ENCODE measurements around the gene KYAT1.

KYAT1 gene

DNA sequence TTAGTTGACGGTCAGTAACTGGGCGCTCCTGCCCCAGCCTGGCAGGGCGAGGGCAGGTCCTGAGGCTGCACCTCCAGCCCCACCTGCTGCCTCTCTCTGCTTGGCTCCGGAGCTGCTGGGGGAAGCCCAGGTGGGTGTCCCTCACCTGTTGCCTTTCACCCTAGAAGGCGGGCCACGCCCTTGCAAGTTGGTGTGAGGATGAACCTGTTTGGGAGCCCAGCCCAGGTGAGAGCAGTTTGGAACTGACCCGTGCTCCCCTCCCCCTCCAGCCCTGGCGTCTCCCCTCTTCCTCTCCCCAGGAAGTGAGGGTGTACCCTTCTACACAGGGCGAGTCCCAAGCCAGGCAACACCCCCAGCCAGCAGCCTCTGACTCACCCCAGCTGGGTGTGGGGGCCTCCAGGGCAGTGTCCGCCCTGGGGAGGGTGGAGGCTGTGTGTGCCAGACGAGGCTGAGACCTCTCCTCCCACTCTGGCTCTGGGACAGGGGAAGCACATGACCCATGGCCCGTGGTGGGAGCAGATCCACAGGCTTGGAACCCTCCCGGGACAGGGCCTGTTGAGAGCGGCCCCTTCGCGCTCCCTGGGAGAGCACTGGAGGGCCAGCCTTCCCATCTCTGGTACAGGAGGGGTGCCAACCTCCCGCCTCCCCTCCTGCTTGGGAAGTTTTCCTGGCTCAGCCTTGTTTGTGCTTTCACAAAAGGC is 10.6 kb upstream of the KYAT1 start:
- no peaks in the 10 kb centered on the region for H3K9me3 ChIP-seq (ENCODE audit: low read length)
- H3K4me3 ChIP-seq (ENCODE audit: low read depth in 1 of 2, low read length in 2 of 2): peak overlapping the region; percentile 17 to 56
- no peaks in the 10 kb centered on the region for H3K27me3 ChIP-seq (ENCODE audit: control insufficient read depth in 1 of 2, insufficient read depth in 2 of 2, low read length in 2 of 2)
- H3K4me1 ChIP-seq (ENCODE audit: insufficient read depth, low read length): peaks cover 34% of the 10 kb centered on the region
- H3K9ac ChIP-seq (ENCODE audit: low read length): peak overlapping the region; percentile 44
- H3K27ac ChIP-seq (ENCODE audit: low read depth, low read length): peak overlapping the region; percentile 77
- peaks cover 5% of the 10 kb centered on the region for H3K36me3 ChIP-seq (ENCODE audit: insufficient read depth, low read length)

GRCh38 chr9:128891321-128892220 is 9.8 kb upstream of the KYAT1 start:
- Histone ChIP-seq H3K27me3 (ENCODE audit: control insufficient read depth in 1 of 2, insufficient read depth in 2 of 2, low read length in 2 of 2) (no peaks in the 10 kb centered on the region), H3K4me3 (ENCODE audit: low read depth in 1 of 2, low read length in 2 of 2) (peak overlapping the region in 1 of 2 donors; percentile 56), H3K27ac (ENCODE audit: low read depth, low read length) (peak overlapping the region; percentile 77), H3K36me3 (ENCODE audit: insufficient read depth, low read length) (peaks cover 9% of the 10 kb centered on the region), H3K4me1 (ENCODE audit: insufficient read depth, low read length) (peaks cover 34% of the 10 kb centered on the region), H3K9me3 (ENCODE audit: low read length) (no peaks in the 10 kb centered on the region), H3K9ac (ENCODE audit: low read length) (peak overlapping the region; percentile 44)

GRCh38 chr9:128887914-128888350 is 6.2 kb upstream of the KYAT1 start:
- Histone ChIP-seq H3K36me3 (ENCODE audit: insufficient read depth, low read length) (peaks cover 17% of the 10 kb centered on the region), H3K27ac (ENCODE audit: low read depth, low read length) (peak overlapping the region; percentile 42), H3K4me3 (ENCODE audit: low read depth in 1 of 2, low read length in 2 of 2) (no peak overlapping the region), H3K9me3 (ENCODE audit: low read length) (no peaks in the 10 kb centered on the region), H3K4me1 (ENCODE audit: insufficient read depth, low read length) (peaks cover 61% of the 10 kb centered on the region), H3K27me3 (ENCODE audit: control insufficient read depth in 1 of 2, insufficient read depth in 2 of 2, low read length in 2 of 2) (no peaks in the 10 kb centered on the region), H3K9ac (ENCODE audit: low read length) (no peak overlapping the region)

DNA sequence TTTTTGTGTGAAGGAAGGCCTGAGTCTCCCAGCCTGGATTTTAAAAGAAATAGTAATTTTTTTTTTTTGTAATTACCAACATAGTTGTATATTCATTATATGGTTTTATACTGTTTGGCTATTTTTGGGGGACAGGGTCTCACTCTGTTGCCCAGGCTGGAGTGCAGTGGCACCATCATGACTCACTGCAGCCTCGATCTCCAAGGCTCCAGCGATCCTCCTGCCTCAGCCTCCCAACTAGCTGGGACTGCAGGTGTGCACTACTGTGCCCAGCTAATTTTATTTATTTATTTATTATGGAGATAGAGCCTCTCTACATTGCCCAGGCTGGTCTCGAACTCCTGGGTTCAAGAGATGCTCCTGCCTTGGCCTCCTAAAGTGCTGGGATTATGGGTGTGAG is 5.3 kb upstream of the KYAT1 start:
- Histone ChIP-seq H3K4me1 (ENCODE audit: insufficient read depth, low read length) (peaks cover 52% of the 10 kb centered on the region), H3K4me3 (ENCODE audit: low read depth in 1 of 2, low read length in 2 of 2) (no peak overlapping the region), H3K9me3 (ENCODE audit: low read length) (no peaks in the 10 kb centered on the region), H3K27ac (ENCODE audit: low read depth, low read length) (no peak overlapping the region), H3K36me3 (ENCODE audit: insufficient read depth, low read length) (peaks cover 17% of the 10 kb centered on the region), H3K27me3 (ENCODE audit: control insufficient read depth in 1 of 2, insufficient read depth in 2 of 2, low read length in 2 of 2) (no peaks in the 10 kb centered on the region), H3K9ac (ENCODE audit: low read length) (no peak overlapping the region)

- Histone ChIP-seq H3K9ac (ENCODE audit: low read length) (no peak overlapping the region), H3K27me3 (ENCODE audit: control insufficient read depth in 1 of 2, insufficient read depth in 2 of 2, low read length in 2 of 2) (no peaks in the 10 kb centered on the region), H3K4me3 (ENCODE audit: low read depth in 1 of 2, low read length in 2 of 2) (no peak overlapping the region)
Measured at GRCh38 chr9:128886211-128886891, 4.6 kb upstream of the KYAT1 start.

DNA sequence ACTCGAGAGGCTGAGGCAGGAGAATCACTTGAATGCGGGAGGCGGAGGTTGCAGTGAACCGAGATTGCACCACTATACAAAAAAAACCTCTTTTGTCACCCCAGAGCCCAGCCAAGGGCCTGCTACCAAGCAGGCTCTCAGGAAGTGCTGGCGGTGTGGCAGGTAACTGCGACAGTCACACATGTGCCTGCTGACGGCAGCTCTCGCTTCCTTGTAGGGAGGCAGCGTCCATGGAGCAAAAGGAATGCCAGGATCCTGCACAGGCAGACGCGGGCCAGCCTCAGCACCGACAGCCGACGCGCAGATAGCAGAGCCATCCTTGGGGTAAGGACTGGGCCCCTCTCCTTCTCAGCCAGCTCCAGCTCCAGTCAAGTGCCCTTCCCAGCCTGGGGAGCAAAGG is 4.0 kb upstream of the KYAT1 start:
- Histone ChIP-seq H3K27me3 (ENCODE audit: control insufficient read depth in 1 of 2, insufficient read depth in 2 of 2, low read length in 2 of 2) (no peaks in the 10 kb centered on the region), H3K9me3 (ENCODE audit: low read length) (no peaks in the 10 kb centered on the region), H3K27ac (ENCODE audit: low read depth, low read length) (peak overlapping the region; percentile 9), H3K36me3 (ENCODE audit: insufficient read depth, low read length) (peaks cover 17% of the 10 kb centered on the region), H3K4me3 (ENCODE audit: low read depth in 1 of 2, low read length in 2 of 2) (no peak overlapping the region), H3K4me1 (ENCODE audit: insufficient read depth, low read length) (peaks cover 43% of the 10 kb centered on the region), H3K9ac (ENCODE audit: low read length) (no peak overlapping the region)

More at GRCh38 chr9:128886211-128886891, 4.6 kb upstream of the KYAT1 start:
- Histone ChIP-seq H3K9me3 (ENCODE audit: low read length) (no peaks in the 10 kb centered on the region), H3K27ac (ENCODE audit: low read depth, low read length) (no peak overlapping the region), H3K4me1 (ENCODE audit: insufficient read depth, low read length) (peaks cover 45% of the 10 kb centered on the region), H3K36me3 (ENCODE audit: insufficient read depth, low read length) (peaks cover 17% of the 10 kb centered on the region)

DNA sequence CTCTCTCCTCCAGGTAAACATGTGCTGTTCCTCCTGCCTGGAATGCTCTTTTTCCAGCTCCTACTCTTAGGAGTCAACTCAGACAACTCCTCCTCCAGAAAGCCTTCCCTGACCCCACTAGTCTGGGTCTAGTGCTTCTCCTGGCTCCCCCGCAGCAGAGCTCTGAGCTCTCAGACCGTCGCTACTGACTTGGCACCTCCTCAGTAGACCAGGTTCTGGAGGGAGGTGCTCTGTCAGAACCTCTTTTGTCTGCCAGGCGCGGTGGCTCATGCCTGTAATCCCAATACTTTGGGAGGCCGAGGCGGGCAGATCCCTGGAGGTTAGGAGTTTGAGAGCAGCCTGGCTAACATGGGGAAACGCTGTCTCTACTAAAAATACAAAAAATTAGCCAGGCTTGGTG is 3.6 kb upstream of the KYAT1 start:
- Histone ChIP-seq H3K9me3 (ENCODE audit: low read length) (no peaks in the 10 kb centered on the region), H3K27me3 (ENCODE audit: control insufficient read depth in 1 of 2, insufficient read depth in 2 of 2, low read length in 2 of 2) (no peaks in the 10 kb centered on the region), H3K36me3 (ENCODE audit: insufficient read depth, low read length) (peaks cover 17% of the 10 kb centered on the region), H3K27ac (ENCODE audit: low read depth, low read length) (peak overlapping the region; percentile 30), H3K9ac (ENCODE audit: low read length) (no peak overlapping the region), H3K4me3 (ENCODE audit: low read depth in 1 of 2, low read length in 2 of 2) (no peak overlapping the region), H3K4me1 (ENCODE audit: insufficient read depth, low read length) (peaks cover 43% of the 10 kb centered on the region)

- Histone ChIP-seq H3K9me3 (ENCODE audit: low read length) (no peaks in the 10 kb centered on the region), H3K4me1 (ENCODE audit: insufficient read depth, low read length) (peaks cover 43% of the 10 kb centered on the region), H3K4me3 (ENCODE audit: low read depth in 1 of 2, low read length in 2 of 2) (peak overlapping the region in 1 of 2 donors; percentile 99), H3K27me3 (ENCODE audit: control insufficient read depth in 1 of 2, insufficient read depth in 2 of 2, low read length in 2 of 2) (no peaks in the 10 kb centered on the region), H3K36me3 (ENCODE audit: insufficient read depth, low read length) (peaks cover 15% of the 10 kb centered on the region), H3K9ac (ENCODE audit: low read length) (no peak overlapping the region), H3K27ac (ENCODE audit: low read depth, low read length) (peak overlapping the region; percentile 89)
Measured at GRCh38 chr9:128884164-128884563, 2.4 kb upstream of the KYAT1 start.

DNA sequence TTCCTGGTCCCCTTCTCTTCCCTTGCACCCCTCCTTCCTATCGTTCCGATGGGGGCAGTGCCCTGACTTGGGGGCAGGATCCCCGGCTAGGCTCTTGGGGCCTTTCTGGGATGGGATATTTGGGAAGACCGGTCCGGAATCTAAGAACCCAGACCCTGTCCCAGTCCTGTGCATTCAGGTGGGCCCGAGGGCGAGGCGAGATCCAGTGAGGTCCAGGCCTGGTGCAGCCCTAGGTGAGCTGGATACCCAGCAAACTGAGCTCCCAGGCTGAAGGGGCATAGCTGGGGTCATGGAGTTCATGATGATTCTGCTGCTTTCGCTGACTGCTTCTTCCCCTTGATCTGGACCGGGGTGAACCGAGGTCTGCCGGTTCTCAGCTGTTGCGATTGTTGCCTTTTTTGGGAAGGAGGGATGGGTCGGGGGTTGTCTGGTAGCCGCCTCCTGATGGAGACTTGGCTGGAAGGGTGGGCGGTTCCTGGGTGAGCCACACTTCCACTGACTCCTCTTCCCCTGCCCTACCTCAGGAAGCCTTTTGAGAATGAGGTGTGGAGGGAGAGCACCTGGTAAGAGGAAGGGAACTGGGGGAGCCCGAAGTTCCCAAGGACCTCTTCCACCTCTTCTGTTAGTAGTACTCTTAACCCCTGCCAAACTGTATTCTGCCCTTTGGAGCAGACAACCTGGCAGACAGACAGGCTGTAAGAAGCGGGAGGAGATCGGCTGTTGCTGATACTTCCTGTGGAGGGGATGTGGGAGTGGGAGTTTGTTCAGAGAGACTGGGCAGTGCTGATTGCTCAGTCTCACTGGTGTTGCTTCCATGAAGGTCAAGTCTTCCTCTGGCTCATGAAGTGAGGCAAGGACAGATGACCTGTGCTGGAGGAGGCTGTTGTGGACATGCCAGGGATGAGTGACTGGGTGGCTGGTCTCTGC is 1.2 kb upstream of the KYAT1 start:
- Histone ChIP-seq H3K4me3 (ENCODE audit: low read depth in 1 of 2, low read length in 2 of 2) (peak overlapping the region; percentile 82 to 99), H3K27ac (ENCODE audit: low read depth, low read length) (peak overlapping the region; percentile 89), H3K27me3 (ENCODE audit: control insufficient read depth in 1 of 2, insufficient read depth in 2 of 2, low read length in 2 of 2) (no peaks in the 10 kb centered on the region), H3K9ac (ENCODE audit: low read length) (peak overlapping the region; percentile 100), H3K9me3 (ENCODE audit: low read length) (no peaks in the 10 kb centered on the region), H3K4me1 (ENCODE audit: insufficient read depth, low read length) (peaks cover 35% of the 10 kb centered on the region), H3K36me3 (ENCODE audit: insufficient read depth, low read length) (peaks cover 12% of the 10 kb centered on the region)

GRCh38 chr9:128877852-128878251 is 3.9 kb downstream of the KYAT1 start:
- H3K27ac ChIP-seq (ENCODE audit: low read depth, low read length): no peak overlapping the region

More at GRCh38 chr9:128877852-128878251, 3.9 kb downstream of the KYAT1 start:
- no peak overlapping the region for H3K4me3 ChIP-seq (ENCODE audit: low read depth in 1 of 2, low read length in 2 of 2)
- no peaks in the 10 kb centered on the region for H3K27me3 ChIP-seq (ENCODE audit: control insufficient read depth in 1 of 2, insufficient read depth in 2 of 2, low read length in 2 of 2)
- H3K36me3 ChIP-seq (ENCODE audit: insufficient read depth, low read length): no peaks in the 10 kb centered on the region
- no peak overlapping the region for H3K9ac ChIP-seq (ENCODE audit: low read length)
- no peaks in the 10 kb centered on the region for H3K4me1 ChIP-seq (ENCODE audit: insufficient read depth, low read length)
- H3K9me3 ChIP-seq (ENCODE audit: low read length): no peaks in the 10 kb centered on the region
